Lung (tissue), 12 donors: ENCODE measurements around the gene WWTR1. TPM values are rescaled to one million over a fixed set of nuclear protein-coding genes. Genes with fewer than 3 reads are reported as not detected.

Experiments used
- ATAC-seq: fragments of 200-7000 bp; cut with Tn5 transposase; one replicate; pipeline ENCODE4 v1.9.1; 2020; ENCODE audit warnings: moderate number of reproducible peaks; ENCODE audit not compliant: insufficient read depth, low FRiP score
- DNase-seq, 3 donors: peaks; one replicate each; pipeline ENCODE4 v3.0.0-alpha.2; 2013 to 2017
- H3K27ac ChIP-seq, 2 donors: one replicate each; pipeline ENCODE4 v1.5.1; 2013; ENCODE audit warnings: mild to moderate bottlenecking in 2 of 2, moderate library complexity in 2 of 2, control low read depth in 1 of 2, inconsistent platforms in 1 of 2, low read depth in 1 of 2, low read length in 1 of 2
- H3K27me3 ChIP-seq, 3 donors: one replicate each; pipeline ENCODE4 v1.5.1; 2013; ENCODE audit warnings: low read length in 2 of 3; ENCODE audit not compliant: control insufficient read depth in 3 of 3, insufficient read depth in 3 of 3
- H3K36me3 ChIP-seq, 4 donors: one replicate each; pipeline ENCODE4 v1.5.1; 2013; ENCODE audit warnings: low read length in 4 of 4, mild to moderate bottlenecking in 1 of 4, moderate library complexity in 1 of 4; ENCODE audit not compliant: control insufficient read depth in 4 of 4, insufficient read depth in 4 of 4
- H3K4me1 ChIP-seq, 5 donors: one replicate each; pipeline ENCODE4 v1.5.1; 2013; ENCODE audit warnings: low read length in 5 of 5, mild to moderate bottlenecking in 2 of 5, moderate library complexity in 1 of 5; ENCODE audit not compliant: control insufficient read depth in 5 of 5, insufficient read depth in 5 of 5
- H3K4me3 ChIP-seq: one replicate; pipeline ENCODE4 v1.5.1; 2013; ENCODE audit warnings: mild to moderate bottlenecking, control low read depth, moderate library complexity
- H3K9ac ChIP-seq, 2 donors: one replicate each; pipeline ENCODE4 v1.5.1; 2013; ENCODE audit warnings: low read length in 2 of 2, control low read depth in 1 of 2; ENCODE audit not compliant: insufficient read depth in 1 of 2
- H3K9me3 ChIP-seq, 4 donors: one replicate each; pipeline ENCODE4 v1.5.1; 2013; ENCODE audit warnings: low read length in 3 of 4, mild to moderate bottlenecking in 1 of 4, moderate library complexity in 1 of 4; ENCODE audit not compliant: control insufficient read depth in 4 of 4, insufficient read depth in 3 of 4
- WGBS, 2 donors: extraction: QIAGEN DNeasy Blood & Tissue Kit; methylation state at CpG; one replicate each; pipeline ENCODE4 v1.1.7; 2013; 5-methylcytosine and 5-hydroxymethylcytosine counted together
- polyA plus RNA-seq, 2 donors: library from polyadenylated mRNA; stranded (reverse); fragments of 200-250 nt; gene quantifications; one replicate each; pipeline ENCODE4 v1.2.1, GENCODE V29; 2013
- total RNA-seq, 2 donors: library from RNA; depleted of rRNA in 1 of 2; stranded (reverse); fragments of >200 nt in 1 of 2; gene quantifications; one replicate each; pipeline ENCODE4 v1.2.1, GENCODE V29; 2014 to 2021
- TF ChIP-seq, protein P1 (sequence below): IDR thresholded peaks from 2 replicates; pipeline ENCODE4 v1.5.1; 2012; ENCODE audit warnings: mild to moderate bottlenecking; ENCODE audit errors: control extremely low read depth, extremely low read depth
- donor health status: control.
- donor health status: control.
- donor health status: Bipolar disorder and iron deficiency.
- donor health status: healthy.
- donor health status: DM: yes; HTN: yes; CAD: no.

WWTR1 gene
- total and polyA plus RNA-seq, 4 donors: 29.3 to 186 (median 63.4) TPM

DNA sequence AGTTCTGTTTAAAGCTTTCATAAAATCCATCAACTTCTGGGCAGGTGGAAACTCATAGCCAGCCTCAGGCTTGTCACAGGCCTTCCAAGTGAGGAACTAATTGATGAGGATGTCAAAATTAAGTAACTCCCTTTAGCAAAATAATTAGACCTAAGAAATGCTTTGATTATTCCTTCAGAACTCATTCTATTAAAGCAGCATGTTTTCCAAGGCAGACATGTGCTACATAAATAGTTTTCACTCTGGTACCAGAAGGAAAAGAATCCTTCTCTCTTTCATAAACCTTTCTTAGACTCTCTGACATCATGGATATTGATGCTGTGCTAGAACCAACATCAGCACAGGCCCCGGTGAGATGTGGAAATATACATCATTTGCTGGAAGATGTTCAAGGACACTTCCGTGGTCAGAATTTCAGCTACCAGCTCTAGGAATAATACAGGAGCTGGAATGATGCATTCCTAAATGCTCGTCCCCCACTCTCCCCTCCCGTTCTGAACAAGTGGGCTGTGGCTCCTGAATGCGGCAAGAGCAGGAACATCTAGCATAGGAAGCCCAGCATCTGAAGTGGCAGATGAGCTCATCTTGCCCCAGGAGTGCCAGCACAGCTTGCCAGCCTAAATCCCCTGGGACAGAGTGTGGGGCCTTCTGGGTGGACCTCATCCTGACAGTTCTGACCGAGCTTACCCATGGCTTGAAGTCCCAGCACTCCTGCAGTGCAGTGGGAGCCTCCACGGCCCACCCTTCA lies 82.4 kb downstream of the WWTR1 start:
- peak; percentile 32 for ATAC-seq
- H3K27ac ChIP-seq: peak overlapping the region; percentile 86 to 91
- no peaks in the 10 kb centered on the region for H3K27me3 ChIP-seq
- H3K36me3 ChIP-seq: peaks cover 0 to 7% (median 3%) of the 10 kb centered on the region in 4 donors
- TF ChIP-seq, protein P1, sequence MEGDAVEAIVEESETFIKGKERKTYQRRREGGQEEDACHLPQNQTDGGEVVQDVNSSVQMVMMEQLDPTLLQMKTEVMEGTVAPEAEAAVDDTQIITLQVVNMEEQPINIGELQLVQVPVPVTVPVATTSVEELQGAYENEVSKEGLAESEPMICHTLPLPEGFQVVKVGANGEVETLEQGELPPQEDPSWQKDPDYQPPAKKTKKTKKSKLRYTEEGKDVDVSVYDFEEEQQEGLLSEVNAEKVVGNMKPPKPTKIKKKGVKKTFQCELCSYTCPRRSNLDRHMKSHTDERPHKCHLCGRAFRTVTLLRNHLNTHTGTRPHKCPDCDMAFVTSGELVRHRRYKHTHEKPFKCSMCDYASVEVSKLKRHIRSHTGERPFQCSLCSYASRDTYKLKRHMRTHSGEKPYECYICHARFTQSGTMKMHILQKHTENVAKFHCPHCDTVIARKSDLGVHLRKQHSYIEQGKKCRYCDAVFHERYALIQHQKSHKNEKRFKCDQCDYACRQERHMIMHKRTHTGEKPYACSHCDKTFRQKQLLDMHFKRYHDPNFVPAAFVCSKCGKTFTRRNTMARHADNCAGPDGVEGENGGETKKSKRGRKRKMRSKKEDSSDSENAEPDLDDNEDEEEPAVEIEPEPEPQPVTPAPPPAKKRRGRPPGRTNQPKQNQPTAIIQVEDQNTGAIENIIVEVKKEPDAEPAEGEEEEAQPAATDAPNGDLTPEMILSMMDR: no peak
- H3K9ac ChIP-seq: peak overlapping the region in 1 of 2 donors; percentile 14
- H3K9me3 ChIP-seq: no peaks in the 10 kb centered on the region
- WGBS, 2 donors: 41 to 70% methylated on average over 7 of the region's 7 CpGs
- DNase-seq: peak; percentile 21 to 57 (median 40)
- peaks cover 8 to 42% (median 18%) of the 10 kb centered on the region in 5 donors for H3K4me1 ChIP-seq
- no peak overlapping the region for H3K4me3 ChIP-seq

DNA sequence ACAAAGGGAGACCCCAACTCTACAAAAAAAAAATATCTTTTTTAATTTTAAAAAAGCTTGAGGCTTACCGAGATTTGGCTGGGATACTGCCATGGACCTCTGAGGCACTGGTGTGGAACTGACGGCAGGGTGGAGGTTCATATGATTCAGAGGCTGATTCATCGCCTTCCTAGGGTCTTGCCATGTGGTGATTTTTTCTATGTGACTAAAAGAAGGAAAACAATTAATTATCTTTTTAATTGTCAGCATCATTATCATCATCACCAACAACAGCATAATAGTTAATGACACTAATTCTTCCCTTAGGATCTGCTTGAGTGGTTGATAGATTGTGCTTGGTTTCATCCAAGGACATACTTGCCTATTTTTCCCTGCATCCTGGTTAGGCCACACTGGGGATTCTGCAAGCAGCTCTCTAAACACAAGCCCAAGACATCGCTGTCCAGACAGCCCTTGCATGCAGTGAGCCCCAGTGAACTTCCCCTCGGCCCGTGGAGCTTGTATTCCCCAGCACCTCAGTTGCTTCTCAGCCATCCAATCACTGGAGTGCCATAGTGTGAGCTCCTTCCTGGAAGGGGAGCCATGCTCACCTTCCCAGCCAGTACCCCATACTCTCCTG lies 84.9 kb downstream of the WWTR1 start:
- Histone ChIP-seq H3K27me3 (no peaks in the 10 kb centered on the region), H3K36me3 (peaks cover 0 to 7% (median 3%) of the 10 kb centered on the region in 4 donors), H3K9ac (no peak overlapping the region), H3K9me3 (no peaks in the 10 kb centered on the region), H3K4me3 (no peak overlapping the region), H3K4me1 (peaks cover 4 to 32% (median 16%) of the 10 kb centered on the region in 5 donors), H3K27ac (peak overlapping the region; percentile 26 to 64)
- WGBS, 2 donors: 86 to 88% methylated on average over 6 of the region's 6 CpGs
- ATAC-seq (no peak), DNase-seq (no peak)
- TF ChIP-seq, protein P1: no peak

DNA sequence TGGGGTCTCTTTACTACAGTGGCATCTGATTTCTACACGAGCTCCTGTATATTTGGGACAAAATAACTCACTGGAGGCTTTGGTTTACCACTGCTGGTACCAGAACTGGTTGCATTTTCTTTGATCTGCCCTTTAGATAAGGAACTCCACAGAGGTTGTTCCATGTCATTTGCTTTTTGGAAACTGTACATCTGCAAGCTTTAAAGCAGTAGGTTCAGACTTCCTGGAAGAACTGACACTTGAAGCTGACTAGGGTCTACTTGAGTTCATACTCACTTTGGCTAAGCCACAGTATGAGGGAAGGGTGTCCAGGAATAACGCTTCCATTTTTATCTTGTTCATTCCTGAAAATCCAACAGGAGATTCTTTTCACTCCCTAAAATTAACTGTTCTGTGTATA lies 86.4 kb downstream of the WWTR1 start:
- H3K27me3 ChIP-seq: no peaks in the 10 kb centered on the region
- DNase-seq (no peak), ATAC-seq (no peak)
- TF ChIP-seq, protein P1: no peak
- H3K9ac ChIP-seq: no peak overlapping the region
- peaks cover 0 to 7% (median 3%) of the 10 kb centered on the region in 4 donors for H3K36me3 ChIP-seq
- H3K9me3 ChIP-seq: no peaks in the 10 kb centered on the region
- WGBS, 2 donors: 64 to 81% methylated on average over 2 of the region's 2 CpGs
- no peak overlapping the region for H3K27ac ChIP-seq
- H3K4me3 ChIP-seq: no peak overlapping the region
- peaks cover 10 to 31% (median 11%) of the 10 kb centered on the region in 5 donors for H3K4me1 ChIP-seq
